SU-DHL-6 (cell line): ENCODE data around the gene FAT3.

ENCODE experiments used
- H2AFZ ChIP-seq: fragments of 200-600 bp; sonication (generic); 2 replicates; pipeline ENCODE4 v1.6.1; 2014; ENCODE audit warnings: low read depth, mild to moderate bottlenecking, moderate library complexity, mixed read lengths, antibody characterized with exemption, low read length; ENCODE audit not compliant: severe bottlenecking
- H3F3A ChIP-seq: fragments of 200-600 bp; shearing (Covaris generic); 2 replicates; pipeline ENCODE4 v1.6.0; 2016; ENCODE audit warnings: antibody characterized with exemption, mild to moderate bottlenecking; ENCODE audit not compliant: insufficient read depth
- H3K27ac ChIP-seq: fragments of 200-600 bp; sonication (generic); 2 replicates; pipeline ENCODE4 v1.5.1; 2016; ENCODE audit warnings: low read depth, mild to moderate bottlenecking, low read length, moderate library complexity, mixed read lengths
- H3K27me3 ChIP-seq: fragments of 200-600 bp; sonication (generic), shearing (Covaris generic); 2 replicates; pipeline ENCODE4 v1.6.0; 2014; ENCODE audit warnings: mild to moderate bottlenecking, low read length
- H3K36me3 ChIP-seq: fragments of 200-600 bp; sonication (generic); 2 replicates; pipeline ENCODE4 v1.6.1; 2014; ENCODE audit warnings: mild to moderate bottlenecking, low read length, mixed read lengths
- H3K4me2 ChIP-seq: fragments of 300-600, 200-600 bp; shearing (Covaris generic), sonication (generic); 2 replicates; pipeline ENCODE4 v1.6.0; 2014; ENCODE audit warnings: low read length, low read depth, mild to moderate bottlenecking; ENCODE audit not compliant: poor library complexity, severe bottlenecking
- H3K4me3 ChIP-seq: fragments of 200-600 bp; sonication (generic); 2 replicates; pipeline ENCODE4 v1.5.1; 2014; ENCODE audit warnings: antibody characterized with exemption, low read length, mild to moderate bottlenecking, mixed read lengths; ENCODE audit not compliant: insufficient read depth, poor library complexity, severe bottlenecking
- H3K79me2 ChIP-seq: fragments of 200-600 bp; sonication (generic); 2 replicates; pipeline ENCODE4 v1.6.1; 2014; ENCODE audit warnings: mild to moderate bottlenecking, low read length, moderate library complexity; ENCODE audit not compliant: insufficient read depth
- H3K9ac ChIP-seq: fragments of 200-600 bp; sonication (generic); 2 replicates; pipeline ENCODE4 v1.7.0; 2014; ENCODE audit warnings: mild to moderate bottlenecking, low read length
- H3K9me2 ChIP-seq: fragments of 200-600 bp; sonication (generic); replicated peaks from 2 replicates; pipeline ENCODE4 v1.6.1; 2014; ENCODE audit warnings: low read length; ENCODE audit not compliant: insufficient read depth
- H3K9me3 ChIP-seq: fragments of 200-600 bp; sonication (generic); 2 replicates; pipeline ENCODE4 v1.6.1; 2014; ENCODE audit warnings: low read length, mixed read lengths; ENCODE audit not compliant: insufficient read depth
- H4K20me1 ChIP-seq: fragments of 200-600 bp; sonication (generic); 2 replicates; pipeline ENCODE4 v1.6.1; 2014; ENCODE audit warnings: low read depth, mild to moderate bottlenecking, antibody characterized with exemption, low read length, moderate library complexity, mixed read lengths
- CTCF ChIP-seq: fragments of 200-600 bp; sonication (generic); IDR thresholded peaks from one replicate; pipeline ENCODE4 v1.5.1; 2017; ENCODE audit warnings: antibody characterized with exemption, mild to moderate bottlenecking, low read length, moderate library complexity; ENCODE audit not compliant: insufficient read depth, poor library complexity, severe bottlenecking
- EZH2phosphoT487 ChIP-seq: fragments of 200-600 bp; sonication (generic), shearing (Covaris generic); conservative IDR thresholded peaks from 2 replicates; pipeline ENCODE4 v1.6.1; 2018; ENCODE audit warnings: mild to moderate bottlenecking, antibody characterized with exemption, low read length, moderate library complexity, mixed read lengths

FAT3 gene

GRCh38 chr11:92227230-92227814, 2.7 kb downstream of the FAT3 start:
- TF ChIP-seq CTCF, result no peak
- no peak for TF ChIP-seq EZH2phosphoT487
- Histone ChIP-seq H4K20me1 (no peaks in the 10 kb centered on the region), H3K9ac (no peak overlapping the region), H3K27me3 (no peaks in the 10 kb centered on the region), H3K79me2 (no peaks in the 10 kb centered on the region), H3F3A (no peaks in the 10 kb centered on the region), H3K4me3 (no peak overlapping the region), H3K9me3 (no peaks in the 10 kb centered on the region), H3K27ac (no peak overlapping the region), H3K9me2 (no peaks in the 10 kb centered on the region), H2AFZ (no peak overlapping the region), H3K4me2 (no peak overlapping the region), H3K36me3 (no peaks in the 10 kb centered on the region)

- no peak overlapping the region for H3K4me2 ChIP-seq
- H2AFZ ChIP-seq, result no peak overlapping the region
- no peak overlapping the region for H3K4me3 ChIP-seq
Observed at GRCh38 chr11:92227959-92228935, 3.6 kb downstream of the FAT3 start.

GRCh38 chr11:92236856-92237255, 12.2 kb downstream of the FAT3 start:
- TF ChIP-seq CTCF (no peak), EZH2phosphoT487 (no peak)

More at GRCh38 chr11:92227959-92228935, 3.6 kb downstream of the FAT3 start:
- no peaks in the 10 kb centered on the region for H3K9me3 ChIP-seq
- H3K9me2 ChIP-seq, result no peaks in the 10 kb centered on the region
- no peaks in the 10 kb centered on the region for H3K36me3 ChIP-seq
- H3K9ac ChIP-seq, result no peak overlapping the region
- TF ChIP-seq CTCF, result no peak
- TF ChIP-seq EZH2phosphoT487, result no peak
- H4K20me1 ChIP-seq, result no peaks in the 10 kb centered on the region
- H3K27me3 ChIP-seq, result no peaks in the 10 kb centered on the region
- no peak overlapping the region for H3K27ac ChIP-seq
- H3K79me2 ChIP-seq, result no peaks in the 10 kb centered on the region
- H3F3A ChIP-seq, result no peaks in the 10 kb centered on the region

More at GRCh38 chr11:92236856-92237255, 12.2 kb downstream of the FAT3 start:
- H4K20me1 ChIP-seq, result no peaks in the 10 kb centered on the region
- H3K9me3 ChIP-seq, result no peaks in the 10 kb centered on the region
- H3F3A ChIP-seq, result no peaks in the 10 kb centered on the region
- H3K4me3 ChIP-seq, result no peak overlapping the region
- no peak overlapping the region for H3K27ac ChIP-seq
- H2AFZ ChIP-seq, result no peak overlapping the region
- no peaks in the 10 kb centered on the region for H3K27me3 ChIP-seq
- no peak overlapping the region for H3K4me2 ChIP-seq
- H3K79me2 ChIP-seq, result no peaks in the 10 kb centered on the region
- H3K9me2 ChIP-seq, result no peaks in the 10 kb centered on the region
- H3K36me3 ChIP-seq, result no peaks in the 10 kb centered on the region
- no peak overlapping the region for H3K9ac ChIP-seq
